HG03103 (cell line): ENCODE measurements around the gene XPOT.
A peak's percentile ranks its signal among the peaks of the same experiment; 100 is the strongest.

Source experiments
- ATAC-seq: cut with Tn5 transposase; IDR thresholded peaks from one replicate; pipeline ENCODE4 v1.9.1; 2021; ENCODE audit warnings: low read depth; ENCODE audit not compliant: unreplicated experiment

Gene XPOT

GRCh38 chr12:64413884-64414283, 9.7 kb downstream of the XPOT start:
- ATAC-seq: no peak

GRCh38 chr12:64418209-64418608, 14.0 kb downstream of the XPOT start:
- ATAC-seq: no peak

- no peak for ATAC-seq
Measured at GRCh38 chr12:64419696-64420095, 15.5 kb downstream of the XPOT start.

GRCh38 chr12:64427988-64428387, 23.8 kb downstream of the XPOT start:
- no peak for ATAC-seq

GRCh38 chr12:64428956-64429355, 24.8 kb downstream of the XPOT start:
- no peak for ATAC-seq

GRCh38 chr12:64430886-64431285, 26.7 kb downstream of the XPOT start:
- ATAC-seq: no peak

- ATAC-seq: no peak
Measured at GRCh38 chr12:64431791-64432190, 27.6 kb downstream of the XPOT start.

- no peak for ATAC-seq
Measured at GRCh38 chr12:64433915-64434314, 29.7 kb downstream of the XPOT start.

GRCh38 chr12:64440100-64440499, 35.9 kb downstream of the XPOT start:
- no peak for ATAC-seq

- ATAC-seq: no peak
Measured at GRCh38 chr12:64445490-64445889, 41.3 kb downstream of the XPOT start.

- ATAC-seq: no peak
Measured at GRCh38 chr12:64446295-64446694, 42.1 kb downstream of the XPOT start.

- ATAC-seq: no peak
Measured at GRCh38 chr12:64450057-64450640, 46.0 kb downstream of the XPOT start.

GRCh38 chr12:64450711-64451486, 46.7 kb downstream of the XPOT start:
- no peak for ATAC-seq

- ATAC-seq: peak; percentile 77
Measured at GRCh38 chr12:64451687-64452558, 47.7 kb downstream of the XPOT start, which contains the start of gene TBK1. Gene TBK1 (plus strand): TSS chr12:64452120. CDS start chr12:64455871, 3,751 bp downstream.

- no peak for ATAC-seq
Measured at GRCh38 chr12:64452559-64453329, 48.6 kb downstream of the XPOT start.

GRCh38 chr12:64455506-64455905, 51.3 kb downstream of the XPOT start:
- no peak for ATAC-seq

- ATAC-seq: no peak
Measured at GRCh38 chr12:64456119-64456518, 51.9 kb downstream of the XPOT start.

- ATAC-seq: no peak
Measured at GRCh38 chr12:64457032-64457431, 52.8 kb downstream of the XPOT start.

- no peak for ATAC-seq
Measured at GRCh38 chr12:64457466-64457865, 53.3 kb downstream of the XPOT start.

GRCh38 chr12:64457923-64458322, 53.7 kb downstream of the XPOT start:
- ATAC-seq: no peak
